ENCODE results near the gene VCL.
"Not testable (repeated sequence)": the region's sequence is repeated elsewhere in the genome, so short reads cannot be mapped to it uniquely, and the experiment has no call there.

VCL gene

DNA sequence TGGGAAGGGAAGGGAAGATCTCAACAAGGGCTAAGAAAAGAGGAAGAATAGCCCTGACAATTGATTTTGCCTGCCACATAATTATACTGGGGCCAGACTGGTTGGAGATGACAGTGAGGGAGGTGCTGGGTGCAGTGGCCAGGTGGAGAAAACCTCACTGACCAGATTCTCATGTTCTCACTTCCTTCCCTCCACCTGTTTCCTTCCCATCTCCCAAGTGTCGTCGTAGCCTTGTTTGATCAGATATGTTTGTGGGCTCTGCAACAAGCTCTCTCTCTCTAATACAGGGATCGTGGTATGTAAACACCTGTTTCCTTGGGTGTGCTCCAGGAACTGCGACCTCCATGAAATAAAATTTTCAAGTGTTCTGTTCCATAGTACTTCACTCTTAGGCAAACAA, 60.2 kb downstream of the VCL start:
- TF ChIP-seq, protein P1, sequence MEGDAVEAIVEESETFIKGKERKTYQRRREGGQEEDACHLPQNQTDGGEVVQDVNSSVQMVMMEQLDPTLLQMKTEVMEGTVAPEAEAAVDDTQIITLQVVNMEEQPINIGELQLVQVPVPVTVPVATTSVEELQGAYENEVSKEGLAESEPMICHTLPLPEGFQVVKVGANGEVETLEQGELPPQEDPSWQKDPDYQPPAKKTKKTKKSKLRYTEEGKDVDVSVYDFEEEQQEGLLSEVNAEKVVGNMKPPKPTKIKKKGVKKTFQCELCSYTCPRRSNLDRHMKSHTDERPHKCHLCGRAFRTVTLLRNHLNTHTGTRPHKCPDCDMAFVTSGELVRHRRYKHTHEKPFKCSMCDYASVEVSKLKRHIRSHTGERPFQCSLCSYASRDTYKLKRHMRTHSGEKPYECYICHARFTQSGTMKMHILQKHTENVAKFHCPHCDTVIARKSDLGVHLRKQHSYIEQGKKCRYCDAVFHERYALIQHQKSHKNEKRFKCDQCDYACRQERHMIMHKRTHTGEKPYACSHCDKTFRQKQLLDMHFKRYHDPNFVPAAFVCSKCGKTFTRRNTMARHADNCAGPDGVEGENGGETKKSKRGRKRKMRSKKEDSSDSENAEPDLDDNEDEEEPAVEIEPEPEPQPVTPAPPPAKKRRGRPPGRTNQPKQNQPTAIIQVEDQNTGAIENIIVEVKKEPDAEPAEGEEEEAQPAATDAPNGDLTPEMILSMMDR (IDR thresholded peaks at IDR 0.05) = no peak
- TF ChIP-seq ZFX (IDR thresholded peaks at IDR 0.05; ENCODE audit: borderline replicate concordance) = no peak
- H3K27ac ChIP-seq = no peak overlapping the region

- TF ChIP-seq ZFX (IDR thresholded peaks at IDR 0.05; ENCODE audit: borderline replicate concordance) = no peak
- TF ChIP-seq, protein P1 (IDR thresholded peaks at IDR 0.05) = no peak
- no peak overlapping the region for H3K27ac ChIP-seq
Measured at GRCh38 chr10:74058658-74059057, 60.7 kb downstream of the VCL start.

DNA sequence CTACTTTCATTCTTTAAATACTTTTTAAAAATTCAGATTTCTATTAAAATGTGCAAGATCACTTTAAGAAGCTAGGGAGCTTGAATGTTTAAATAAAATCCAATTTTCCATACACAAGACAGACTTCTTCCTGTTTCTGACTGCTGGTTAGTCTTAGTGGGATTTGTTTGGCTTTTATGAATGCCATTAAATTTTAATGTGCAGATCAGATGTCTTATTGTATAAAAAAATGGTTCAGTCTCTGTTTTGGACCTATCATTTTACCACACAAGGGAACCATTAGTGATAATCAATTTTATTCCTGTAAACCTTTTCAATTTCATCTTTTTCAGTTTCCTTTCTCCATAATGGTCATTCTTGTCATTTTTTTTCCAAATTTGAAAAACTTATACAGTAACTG, 63.2 kb downstream of the VCL start:
- TF ChIP-seq ZFX (IDR thresholded peaks at IDR 0.05; ENCODE audit: borderline replicate concordance) = no peak
- TF ChIP-seq, protein P1 (IDR thresholded peaks at IDR 0.05) = no peak
- no peak overlapping the region for H3K27ac ChIP-seq

- H3K27ac ChIP-seq = not testable (repeated sequence)
Measured at GRCh38 chr10:74061978-74062377, 64.1 kb downstream of the VCL start.

GRCh38 chr10:74063256-74063655, 65.3 kb downstream of the VCL start:
- no peak overlapping the region for H3K27ac ChIP-seq
- no peak for TF ChIP-seq ZFX (IDR thresholded peaks at IDR 0.05; ENCODE audit: borderline replicate concordance)
- TF ChIP-seq, protein P1 (IDR thresholded peaks at IDR 0.05) = no peak

DNA sequence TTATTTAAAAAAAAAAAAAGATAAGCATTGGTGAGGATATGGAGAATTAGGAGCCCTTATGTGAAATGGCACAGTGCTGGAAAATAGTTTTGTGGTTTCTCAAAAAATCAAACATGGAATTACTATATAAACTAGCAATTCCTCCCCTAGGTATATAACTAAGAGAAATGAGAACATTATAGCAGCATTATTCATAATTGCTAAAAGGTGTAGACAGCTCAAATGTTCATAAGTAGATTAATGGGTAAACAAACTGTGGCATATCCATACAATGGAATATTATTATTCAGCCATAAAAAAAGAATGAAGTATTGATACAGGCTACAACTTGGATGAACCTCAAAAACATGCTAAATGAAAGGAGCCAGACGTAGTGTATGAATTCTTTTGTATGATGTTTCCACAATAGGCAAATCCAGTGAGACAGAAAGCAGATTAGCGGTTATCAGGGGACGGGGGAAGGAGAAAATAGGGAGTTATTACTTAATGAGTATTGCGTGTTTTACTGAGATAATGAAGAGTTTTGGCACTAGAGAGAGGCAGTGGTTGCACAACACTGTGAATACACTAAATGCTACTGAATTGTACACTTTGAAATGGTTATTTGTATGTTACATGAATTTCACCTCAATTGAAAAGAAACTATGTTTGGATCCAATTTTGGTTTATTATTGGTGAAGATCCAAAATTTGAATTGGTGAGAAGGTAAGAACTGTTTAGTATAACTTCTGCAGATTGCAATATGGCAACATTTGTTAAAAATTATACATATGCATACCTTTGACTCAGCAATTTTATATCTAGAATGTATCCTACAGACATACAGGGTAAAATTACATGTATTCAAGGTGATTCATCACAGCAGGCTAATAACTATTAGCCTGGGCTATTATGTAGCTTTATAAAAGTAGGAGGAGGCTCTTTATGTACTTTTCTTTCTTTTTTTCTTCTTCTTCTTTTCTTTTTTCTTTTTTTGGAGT, 69.7 kb downstream of the VCL start:
- no peak for TF ChIP-seq ZFX (IDR thresholded peaks at IDR 0.05; ENCODE audit: borderline replicate concordance)
- TF ChIP-seq, protein P1 (IDR thresholded peaks at IDR 0.05) = no peak
- no peak overlapping the region for H3K27ac ChIP-seq

DNA sequence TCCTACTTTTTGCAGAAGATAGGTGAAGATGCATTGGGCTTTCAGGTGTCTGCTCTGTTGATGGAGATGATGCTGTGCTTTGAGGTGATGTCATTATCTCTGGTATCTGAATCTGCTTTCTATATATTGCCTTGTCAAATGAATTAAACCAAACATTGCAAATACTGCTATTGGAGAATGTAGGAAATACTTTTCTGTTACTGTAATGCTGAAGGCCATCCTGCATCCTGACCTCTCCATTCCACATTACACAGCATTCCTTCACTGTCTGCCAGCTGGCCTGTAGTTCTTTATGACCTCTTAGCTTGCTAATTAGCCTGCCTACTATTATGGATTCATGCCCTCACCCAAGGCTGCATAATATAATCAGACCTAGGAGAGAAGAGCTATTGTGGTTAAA, 73.2 kb downstream of the VCL start:
- TF ChIP-seq, protein P1 (IDR thresholded peaks at IDR 0.05) = no peak
- TF ChIP-seq ZFX (IDR thresholded peaks at IDR 0.05; ENCODE audit: borderline replicate concordance) = no peak
- H3K27ac ChIP-seq = no peak overlapping the region

All from 22Rv1 (cell line).